Aorta (tissue), 5 donors: ENCODE results near the gene MAPK14. TPM values are rescaled to one million over a fixed set of nuclear protein-coding genes. Genes with fewer than 3 reads are reported as not detected.
A peak's percentile ranks its signal among the peaks of the same experiment; 100 is the strongest.
"Not testable (repeated sequence)": the region's sequence is repeated elsewhere in the genome, so short reads cannot be mapped to it uniquely, and the experiment has no call there.

ENCODE experiments used
- ATAC-seq: fragments of 200-7000 bp; cut with Tn5 transposase; one replicate; pipeline ENCODE4 v1.9.1; 2022; ENCODE audit warnings: moderate library complexity; ENCODE audit not compliant: low FRiP score
- DNase-seq, 2 donors: peaks; one replicate each; pipeline ENCODE4 v3.0.0-alpha.2; 2020
- H3K27ac ChIP-seq, 2 donors: one replicate each; pipeline ENCODE4 v1.5.1; 2013; ENCODE audit warnings: low read length in 2 of 2, mild to moderate bottlenecking in 2 of 2, moderate library complexity in 2 of 2, control low read depth in 1 of 2, inconsistent platforms in 1 of 2, low read depth in 1 of 2
- H3K27me3 ChIP-seq, 2 donors: one replicate each; pipeline ENCODE4 v1.6.1; 2013; ENCODE audit warnings: control low read depth in 1 of 2, low read length in 1 of 2, mild to moderate bottlenecking in 1 of 2, moderate library complexity in 1 of 2; ENCODE audit not compliant: insufficient read depth in 2 of 2, control insufficient read depth in 1 of 2
- H3K36me3 ChIP-seq, 2 donors: one replicate each; pipeline ENCODE4 v1.6.1; 2013; ENCODE audit warnings: control low read depth in 1 of 2, low read length in 1 of 2, mild to moderate bottlenecking in 1 of 2; ENCODE audit not compliant: insufficient read depth in 2 of 2, control insufficient read depth in 1 of 2
- H3K4me1 ChIP-seq, 2 donors: one replicate each; pipeline ENCODE4 v1.6.1; 2013; ENCODE audit warnings: low read length in 2 of 2, control low read depth in 1 of 2, mild to moderate bottlenecking in 1 of 2, moderate library complexity in 1 of 2; ENCODE audit not compliant: insufficient read depth in 2 of 2, control insufficient read depth in 1 of 2
- H3K4me3 ChIP-seq, 2 donors: one replicate each; pipeline ENCODE4 v1.5.1; 2013; ENCODE audit warnings: low read length in 2 of 2, control low read depth in 1 of 2, mild to moderate bottlenecking in 1 of 2
- H3K9me3 ChIP-seq: one replicate; pipeline ENCODE4 v1.6.1; 2013; ENCODE audit warnings: mild to moderate bottlenecking, low read length; ENCODE audit not compliant: control insufficient read depth
- WGBS, 2 donors: extraction: QIAGEN DNeasy Blood & Tissue Kit; methylation state at CpG; one replicate each; pipeline ENCODE4 v1.1.7; 2013; 5-methylcytosine and 5-hydroxymethylcytosine counted together
- intact Hi-C, 2 donors: fragments of 100-400 bp; cut with DNase I; formaldehyde crosslinking; loops; one replicate each; pipeline versions ENCODE4 v1.14.2 to v1.15.0; 2022
- polyA plus RNA-seq, 2 donors: library from polyadenylated mRNA; stranded (reverse); fragments of 200-250 nt; gene quantifications; one replicate each; pipeline ENCODE4 v1.2.3, GENCODE V29; 2013
- total RNA-seq, 2 donors: library from RNA; stranded (reverse); fragmentation: NEBNext Ultra II Directional; extraction: Animal tissue kit (Norgen Biotek cat#: 25700); gene quantifications; one replicate each; pipeline ENCODE4 v1.2.1, GENCODE V29; 2021
- donor health status: healthy with polysubstance abuse.
- donor health status: Bipolar disorder and iron deficiency.
- donor health status: DM: no; HTN: no; CAD: no.
- donor health status: DM: no; HTN: no; CAD: no.
- donor health status: DM: yes; HTN: yes; CAD: no.

MAPK14 gene
- total and polyA plus RNA-seq, 4 donors = 19.8 to 62.0 (median 38.5) TPM

- 93 to 96% methylated on average over 1 of the region's 1 CpG for WGBS, 2 donors
- no peak for DNase-seq
- Histone ChIP-seq H3K36me3 (no peaks in the 10 kb centered on the region), H3K27me3 (no peaks in the 10 kb centered on the region), H3K4me1 (peaks cover 5 to 12% of the 10 kb centered on the region in 2 donors), H3K4me3 (no peak overlapping the region), H3K27ac (no peak overlapping the region), H3K9me3 (no peaks in the 10 kb centered on the region)
- no peak for ATAC-seq
- intact Hi-C loops = no loop called here
Observed at GRCh38 chr6:36032261-36032660, 4.7 kb downstream of the MAPK14 start.

- H3K27me3 ChIP-seq, ATAC-seq, H3K27ac ChIP-seq, intact Hi-C loops, H3K36me3 ChIP-seq, DNase-seq, H3K4me3 ChIP-seq, H3K9me3 ChIP-seq: not testable (repeated sequence)
- WGBS, 2 donors = 96 to 97% methylated on average over 10 of the region's 10 CpGs
- H3K4me1 ChIP-seq = peaks cover 5 to 21% of the 10 kb centered on the region in 2 donors
Observed at GRCh38 chr6:36033144-36033543, 5.5 kb downstream of the MAPK14 start.

- Histone ChIP-seq H3K4me3 (no peak overlapping the region), H3K27me3 (no peaks in the 10 kb centered on the region), H3K36me3 (no peaks in the 10 kb centered on the region), H3K9me3 (no peaks in the 10 kb centered on the region), H3K27ac (no peak overlapping the region), H3K4me1 (peaks cover 7 to 24% of the 10 kb centered on the region in 2 donors)
- WGBS, 2 donors = 62 to 65% methylated on average over 3 of the region's 3 CpGs
- intact Hi-C loops = no loop called here
- ATAC-seq (no peak), DNase-seq (no peak)
Observed at GRCh38 chr6:36033935-36034334, 6.3 kb downstream of the MAPK14 start.

- WGBS, 2 donors = 48 to 71% methylated on average over 3 of the region's 3 CpGs
- peaks cover 7 to 24% of the 10 kb centered on the region in 2 donors for H3K4me1 ChIP-seq
- H3K4me3 ChIP-seq = no peak overlapping the region
- H3K27me3 ChIP-seq = no peaks in the 10 kb centered on the region
- ATAC-seq (no peak), DNase-seq (no peak)
- no peaks in the 10 kb centered on the region for H3K9me3 ChIP-seq
- H3K36me3 ChIP-seq = no peaks in the 10 kb centered on the region
- no peak overlapping the region for H3K27ac ChIP-seq
- intact Hi-C loops = no loop called here
Observed at GRCh38 chr6:36034441-36034840, 6.8 kb downstream of the MAPK14 start.

GRCh38 chr6:36035225-36035624, 7.6 kb downstream of the MAPK14 start:
- no peak overlapping the region for H3K4me3 ChIP-seq
- H3K36me3 ChIP-seq = no peaks in the 10 kb centered on the region
- intact Hi-C loops = no loop called here
- H3K27me3 ChIP-seq = no peaks in the 10 kb centered on the region
- ATAC-seq (no peak), DNase-seq (no peak)
- H3K4me1 ChIP-seq = peaks cover 7 to 21% of the 10 kb centered on the region in 2 donors
- no peaks in the 10 kb centered on the region for H3K9me3 ChIP-seq
- H3K27ac ChIP-seq = no peak overlapping the region
- WGBS, 2 donors = 77 to 83% methylated on average over 4 of the region's 4 CpGs

GRCh38 chr6:36038120-36038876, 10.7 kb downstream of the MAPK14 start:
- peak overlapping the region in 1 of 2 donors; percentile 31 for H3K4me3 ChIP-seq
- H3K36me3 ChIP-seq = no peaks in the 10 kb centered on the region
- H3K27ac ChIP-seq = no peak overlapping the region
- H3K9me3 ChIP-seq = no peaks in the 10 kb centered on the region
- H3K4me1 ChIP-seq = peaks cover 8 to 25% of the 10 kb centered on the region in 2 donors
- DNase-seq (no peak), ATAC-seq (peak; percentile 89)
- intact Hi-C loops = no loop called here
- 19 to 23% methylated on average over 4 of the region's 4 CpGs for WGBS, 2 donors
- H3K27me3 ChIP-seq = no peaks in the 10 kb centered on the region

- DNase-seq (no peak), ATAC-seq (no peak)
- peaks cover 5 to 23% of the 10 kb centered on the region in 2 donors for H3K4me1 ChIP-seq
- intact Hi-C loops = no loop called here
- H3K27ac ChIP-seq = no peak overlapping the region
- no peaks in the 10 kb centered on the region for H3K9me3 ChIP-seq
- no peaks in the 10 kb centered on the region for H3K36me3 ChIP-seq
- no peaks in the 10 kb centered on the region for H3K27me3 ChIP-seq
- no peak overlapping the region for H3K4me3 ChIP-seq
Observed at GRCh38 chr6:36039112-36039511, 11.5 kb downstream of the MAPK14 start.

GRCh38 chr6:36040958-36041357, 13.3 kb downstream of the MAPK14 start:
- H3K9me3 ChIP-seq = no peaks in the 10 kb centered on the region
- H3K27me3 ChIP-seq = no peaks in the 10 kb centered on the region
- no peaks in the 10 kb centered on the region for H3K36me3 ChIP-seq
- no peak overlapping the region for H3K4me3 ChIP-seq
- H3K27ac ChIP-seq = no peak overlapping the region
- intact Hi-C loops = no loop called here
- peaks cover 3 to 17% of the 10 kb centered on the region in 2 donors for H3K4me1 ChIP-seq
- DNase-seq (no peak), ATAC-seq (no peak)

GRCh38 chr6:36042618-36043260, 15.1 kb downstream of the MAPK14 start:
- intact Hi-C loops = no loop called here
- ATAC-seq (no peak), DNase-seq (no peak)
- Histone ChIP-seq H3K4me1 (peaks cover 3 to 15% of the 10 kb centered on the region in 2 donors), H3K36me3 (no peaks in the 10 kb centered on the region), H3K27ac (no peak overlapping the region), H3K27me3 (no peaks in the 10 kb centered on the region), H3K9me3 (no peaks in the 10 kb centered on the region), H3K4me3 (no peak overlapping the region)
- WGBS, 2 donors = 95 to 96% methylated on average over 12 of the region's 12 CpGs
